NCI-H345 treated with DMSO at 0.1 percent for 48 hours (cell line): ENCODE data around the gene MYO19.

Experiments
- DNase-seq: peaks from one replicate; lab custom pipeline; 2025; ENCODE audit not compliant: unreplicated experiment; lab: John Stamatoyannopoulos, UW

MYO19 gene, protein sequence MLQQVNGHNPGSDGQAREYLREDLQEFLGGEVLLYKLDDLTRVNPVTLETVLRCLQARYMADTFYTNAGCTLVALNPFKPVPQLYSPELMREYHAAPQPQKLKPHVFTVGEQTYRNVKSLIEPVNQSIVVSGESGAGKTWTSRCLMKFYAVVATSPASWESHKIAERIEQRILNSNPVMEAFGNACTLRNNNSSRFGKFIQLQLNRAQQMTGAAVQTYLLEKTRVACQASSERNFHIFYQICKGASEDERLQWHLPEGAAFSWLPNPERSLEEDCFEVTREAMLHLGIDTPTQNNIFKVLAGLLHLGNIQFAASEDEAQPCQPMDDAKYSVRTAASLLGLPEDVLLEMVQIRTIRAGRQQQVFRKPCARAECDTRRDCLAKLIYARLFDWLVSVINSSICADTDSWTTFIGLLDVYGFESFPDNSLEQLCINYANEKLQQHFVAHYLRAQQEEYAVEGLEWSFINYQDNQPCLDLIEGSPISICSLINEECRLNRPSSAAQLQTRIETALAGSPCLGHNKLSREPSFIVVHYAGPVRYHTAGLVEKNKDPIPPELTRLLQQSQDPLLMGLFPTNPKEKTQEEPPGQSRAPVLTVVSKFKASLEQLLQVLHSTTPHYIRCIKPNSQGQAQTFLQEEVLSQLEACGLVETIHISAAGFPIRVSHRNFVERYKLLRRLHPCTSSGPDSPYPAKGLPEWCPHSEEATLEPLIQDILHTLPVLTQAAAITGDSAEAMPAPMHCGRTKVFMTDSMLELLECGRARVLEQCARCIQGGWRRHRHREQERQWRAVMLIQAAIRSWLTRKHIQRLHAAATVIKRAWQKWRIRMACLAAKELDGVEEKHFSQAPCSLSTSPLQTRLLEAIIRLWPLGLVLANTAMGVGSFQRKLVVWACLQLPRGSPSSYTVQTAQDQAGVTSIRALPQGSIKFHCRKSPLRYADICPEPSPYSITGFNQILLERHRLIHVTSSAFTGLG

DNA sequence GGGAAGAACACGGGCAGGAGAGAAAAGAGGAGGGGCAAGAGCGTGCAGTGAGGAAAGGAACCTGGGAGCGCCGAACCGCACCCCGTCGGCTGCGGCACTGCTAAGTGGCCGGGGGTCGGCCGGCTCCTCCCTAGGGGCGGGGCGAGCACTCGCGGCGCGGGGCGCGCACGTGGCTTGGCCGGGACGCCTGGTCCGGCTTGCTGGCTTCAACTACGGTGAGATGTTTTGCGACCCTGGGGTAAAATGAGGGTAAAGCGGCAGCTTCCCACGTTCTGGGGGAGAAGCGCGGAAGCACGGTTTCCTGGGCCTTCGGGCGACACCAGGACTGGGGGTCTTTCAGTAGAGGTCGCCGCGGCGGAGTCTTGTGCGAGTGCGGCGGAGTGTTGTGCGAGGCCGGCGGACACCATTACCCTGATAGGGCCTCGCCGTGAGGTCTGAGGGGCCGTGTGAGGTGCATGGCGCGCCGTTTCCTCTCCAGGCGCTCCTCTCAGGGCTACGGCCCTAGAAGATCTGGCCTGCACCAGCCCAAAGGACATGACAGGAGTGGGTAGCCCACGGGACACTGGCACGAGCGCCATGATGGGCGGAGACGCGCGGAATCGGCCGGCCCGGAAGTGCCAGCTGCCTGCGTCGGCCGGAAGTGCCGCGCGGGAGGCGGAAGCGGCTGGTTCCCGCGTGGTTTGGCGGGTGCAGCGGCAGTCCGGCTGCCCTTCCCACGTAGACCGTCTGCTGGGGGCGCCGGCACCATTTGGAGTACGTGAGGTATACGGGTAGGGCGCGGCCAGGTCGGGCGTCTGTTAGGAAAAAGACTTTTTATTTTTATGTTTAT, at the start of gene MYO19, which contains the start of gene PIGW:
TSS of gene MYO19 (minus strand) at position 29 of the 829 bp plus-strand sequence. CDS start 2,330 bp downstream, outside the sequence.
TSS of gene PIGW (plus strand) at position 148 of the 829 bp plus-strand sequence. CDS start 2,115 bp downstream, outside the sequence.
- DNase-seq: peak; percentile 80

DNA sequence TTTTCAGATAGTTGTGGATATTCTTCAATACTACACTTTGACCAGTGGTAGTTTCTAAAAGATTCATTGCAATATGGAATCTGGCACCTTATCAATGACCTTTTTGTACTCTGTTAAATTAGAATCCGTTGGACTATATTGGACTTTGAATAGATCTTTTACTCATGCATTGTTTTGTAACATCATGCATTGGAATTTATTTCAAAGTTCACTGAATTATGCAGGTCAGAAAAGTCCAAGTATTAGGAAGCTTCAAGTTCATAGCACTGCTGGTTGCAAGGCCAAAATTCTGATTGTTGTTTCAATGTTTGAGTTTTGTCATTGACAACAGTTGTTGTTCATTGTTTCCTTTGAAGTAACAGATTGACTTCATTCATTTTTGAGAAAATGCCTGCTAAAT, 49.1 kb upstream of the MYO19 start:
- DNase-seq: no peak

DNA sequence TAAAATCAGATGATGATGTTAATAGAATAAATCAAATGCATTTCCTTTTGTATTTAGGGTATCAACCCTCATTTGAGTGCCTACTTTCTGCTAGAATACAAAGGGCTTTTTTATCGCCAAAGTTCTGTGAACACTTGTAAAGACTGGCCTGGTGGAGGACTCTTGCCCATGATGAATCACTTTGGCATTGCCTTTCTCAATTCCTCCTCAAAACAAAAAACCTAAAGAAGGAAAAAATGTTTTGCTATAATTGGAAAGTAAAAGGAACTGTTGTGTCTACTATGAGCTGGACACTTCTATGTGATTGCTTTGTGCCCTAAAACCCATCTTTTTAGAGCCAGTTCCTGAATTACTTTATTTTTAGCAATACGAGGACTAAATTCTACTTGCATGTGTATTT, 44.0 kb upstream of the MYO19 start:
- DNase-seq: no peak

DNA sequence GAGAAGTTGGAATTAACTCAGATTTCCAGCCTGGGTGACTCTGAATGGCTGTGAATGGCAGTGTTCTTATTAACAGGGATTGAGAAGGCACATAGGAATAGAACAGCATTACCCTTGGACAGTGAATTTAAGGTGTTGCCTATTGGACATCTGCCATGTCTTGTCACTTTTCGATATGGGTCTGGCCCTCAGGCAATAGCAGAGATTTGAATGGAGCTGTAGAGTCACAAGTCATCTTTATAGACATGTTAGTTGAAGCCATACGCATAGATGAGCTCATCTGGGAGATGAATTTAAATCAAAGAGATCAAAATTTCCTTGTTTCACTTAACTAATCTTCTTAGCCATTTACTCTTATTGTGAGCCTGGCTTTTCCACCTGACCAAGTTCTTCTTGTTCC, 42.1 kb upstream of the MYO19 start:
- DNase-seq: no peak

DNA sequence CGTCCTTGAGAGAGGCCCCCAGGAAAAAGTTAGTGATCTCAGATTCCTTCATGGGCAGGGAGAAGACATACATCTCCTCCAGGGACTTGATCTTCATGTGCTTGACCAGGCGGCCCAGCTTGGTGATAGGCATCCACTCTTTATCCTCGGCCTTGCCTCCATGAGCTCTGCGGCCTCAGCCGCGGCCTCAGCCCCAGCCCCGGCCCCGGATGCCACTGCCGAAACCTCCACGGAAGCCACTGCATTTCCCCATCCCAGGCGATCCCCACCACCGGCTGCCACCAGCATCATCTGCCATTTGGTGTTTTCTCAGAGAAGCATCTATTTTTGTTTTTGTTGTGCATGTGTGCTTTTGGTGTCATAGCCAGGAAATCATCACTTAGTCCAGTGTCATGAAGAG, 40.4 kb upstream of the MYO19 start:
- no peak for DNase-seq

DNA sequence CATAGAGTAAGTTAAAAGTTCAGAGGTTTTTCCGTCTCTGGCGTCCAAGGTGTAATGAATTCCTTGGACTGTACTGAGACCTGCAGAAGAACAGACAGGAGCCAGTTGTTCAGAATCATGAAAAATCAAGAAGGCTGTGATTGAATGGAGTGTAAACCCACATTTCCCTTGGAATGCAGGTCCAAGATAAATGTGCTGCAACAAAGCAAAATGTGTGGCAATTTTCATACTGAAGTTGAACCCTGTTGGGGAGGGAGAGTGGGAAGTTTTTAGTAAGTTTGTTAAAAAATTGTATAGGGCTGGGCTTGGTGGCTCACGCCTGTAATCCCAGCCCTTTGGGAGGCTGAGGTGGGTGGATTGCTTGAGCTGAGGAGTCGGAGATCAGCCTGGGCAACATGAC, 31.4 kb upstream of the MYO19 start:
- DNase-seq: no peak

DNA sequence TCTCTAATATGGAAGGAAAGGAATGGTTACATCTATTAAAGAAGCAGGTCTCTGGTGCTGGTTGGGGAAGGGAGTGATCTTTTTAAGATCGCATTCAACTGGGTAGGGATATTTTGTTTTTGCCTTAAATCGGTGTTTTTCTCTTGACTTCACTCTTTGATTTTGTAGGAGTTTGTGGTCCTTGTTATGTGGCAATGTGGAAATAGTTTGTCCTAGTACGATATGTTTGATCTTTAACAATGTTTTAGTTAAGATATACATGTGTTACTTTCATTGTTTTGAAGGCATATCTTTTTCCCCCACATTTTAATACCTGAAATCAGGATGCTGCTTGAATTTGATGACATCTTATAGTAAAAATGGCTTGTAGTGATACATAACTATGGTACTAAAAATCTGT, 18.8 kb upstream of the MYO19 start:
- DNase-seq: no peak

DNA sequence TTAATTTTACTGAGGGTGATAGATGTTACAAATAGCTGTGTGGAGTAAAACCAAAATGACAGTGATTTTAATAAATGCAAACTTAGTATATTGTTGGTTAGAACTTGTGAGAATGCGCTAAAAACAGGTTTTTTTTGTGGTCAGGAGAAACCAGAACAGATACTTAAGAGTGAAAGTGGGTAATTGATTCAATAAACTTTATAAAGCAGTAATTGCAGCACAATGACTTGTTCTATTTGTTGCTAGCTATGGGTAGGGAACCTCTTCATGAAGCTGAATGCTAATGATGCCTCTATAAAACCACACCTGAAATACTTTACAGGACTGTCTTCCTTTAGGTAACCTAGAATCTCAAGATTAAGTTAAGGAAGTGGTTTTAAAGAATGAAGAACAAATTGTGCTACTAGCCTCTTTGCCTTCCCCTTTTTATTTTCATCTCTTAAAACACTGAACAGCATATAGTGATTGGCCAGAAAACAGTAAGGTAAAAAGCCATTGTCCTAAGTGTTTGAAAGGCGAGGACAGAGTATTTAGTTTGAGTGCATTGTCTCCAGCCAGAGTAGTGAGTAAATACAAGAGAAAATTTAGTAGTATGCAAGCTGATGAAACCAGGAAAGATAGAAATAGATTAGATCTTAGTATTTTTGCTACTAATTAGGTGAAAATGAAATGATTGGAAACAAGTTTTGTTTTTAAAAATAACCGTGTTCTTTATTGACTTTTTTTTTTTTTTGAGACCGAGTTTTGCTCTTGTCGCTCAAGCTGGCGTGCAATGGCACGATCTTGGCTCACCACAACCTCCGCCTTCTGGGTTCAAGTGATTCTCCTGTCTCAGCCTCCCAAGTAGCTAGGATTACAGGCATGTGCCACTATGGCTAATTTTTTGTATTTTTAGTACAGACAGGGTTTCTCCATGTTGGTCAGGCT, 16.1 kb upstream of the MYO19 start:
- no peak for DNase-seq

DNA sequence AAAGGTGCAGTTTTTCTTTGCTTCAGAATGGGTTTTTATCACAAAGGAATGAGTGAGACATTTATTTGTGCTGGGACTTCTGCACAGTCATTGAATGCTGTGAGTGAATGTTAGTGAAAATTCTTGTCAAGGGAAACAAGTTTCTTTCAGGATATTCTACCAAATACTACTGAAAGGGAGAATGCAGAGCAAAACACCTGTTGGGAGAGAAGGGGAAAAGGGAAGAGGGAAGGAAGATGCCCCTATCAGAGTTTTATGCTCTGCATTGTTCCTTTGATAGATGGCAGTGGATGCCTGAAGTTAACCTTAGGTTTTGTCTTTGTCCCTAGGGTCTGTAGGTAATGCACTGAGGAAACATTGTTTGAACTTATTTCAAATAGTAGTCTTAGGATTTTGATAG, 13.1 kb upstream of the MYO19 start:
- DNase-seq: no peak

DNA sequence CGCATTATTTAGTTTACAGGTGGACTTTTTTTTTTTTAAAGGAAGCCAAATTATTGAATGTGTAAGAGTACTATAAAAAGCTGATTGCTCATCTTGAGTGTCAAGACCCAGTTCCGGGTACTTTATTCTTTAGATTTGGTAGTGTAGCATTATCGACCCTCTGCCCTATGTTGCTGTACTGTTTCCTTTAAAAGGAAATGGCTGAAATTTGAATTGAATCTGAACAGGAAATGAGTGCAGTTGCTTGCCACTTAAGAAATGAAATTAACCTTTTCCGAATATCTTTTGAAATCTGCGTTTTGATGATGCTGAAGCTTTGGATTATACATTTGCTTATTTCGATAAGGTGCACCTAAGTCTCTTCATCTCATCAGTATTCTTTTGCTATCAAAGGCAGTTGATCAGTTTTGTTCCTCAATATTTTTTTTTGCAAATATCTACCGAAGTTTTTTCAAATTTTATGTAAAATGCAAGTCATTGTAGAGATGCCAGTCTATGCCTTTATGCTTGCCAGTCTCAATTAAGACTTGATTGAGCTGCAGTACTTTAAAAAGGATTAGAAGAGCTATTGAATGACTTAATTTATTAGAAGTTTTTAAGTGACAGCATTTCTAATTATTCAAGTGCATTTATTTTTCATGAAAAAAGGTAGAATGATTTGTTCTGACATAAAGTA, 11.9 kb upstream of the MYO19 start:
- DNase-seq: no peak

DNA sequence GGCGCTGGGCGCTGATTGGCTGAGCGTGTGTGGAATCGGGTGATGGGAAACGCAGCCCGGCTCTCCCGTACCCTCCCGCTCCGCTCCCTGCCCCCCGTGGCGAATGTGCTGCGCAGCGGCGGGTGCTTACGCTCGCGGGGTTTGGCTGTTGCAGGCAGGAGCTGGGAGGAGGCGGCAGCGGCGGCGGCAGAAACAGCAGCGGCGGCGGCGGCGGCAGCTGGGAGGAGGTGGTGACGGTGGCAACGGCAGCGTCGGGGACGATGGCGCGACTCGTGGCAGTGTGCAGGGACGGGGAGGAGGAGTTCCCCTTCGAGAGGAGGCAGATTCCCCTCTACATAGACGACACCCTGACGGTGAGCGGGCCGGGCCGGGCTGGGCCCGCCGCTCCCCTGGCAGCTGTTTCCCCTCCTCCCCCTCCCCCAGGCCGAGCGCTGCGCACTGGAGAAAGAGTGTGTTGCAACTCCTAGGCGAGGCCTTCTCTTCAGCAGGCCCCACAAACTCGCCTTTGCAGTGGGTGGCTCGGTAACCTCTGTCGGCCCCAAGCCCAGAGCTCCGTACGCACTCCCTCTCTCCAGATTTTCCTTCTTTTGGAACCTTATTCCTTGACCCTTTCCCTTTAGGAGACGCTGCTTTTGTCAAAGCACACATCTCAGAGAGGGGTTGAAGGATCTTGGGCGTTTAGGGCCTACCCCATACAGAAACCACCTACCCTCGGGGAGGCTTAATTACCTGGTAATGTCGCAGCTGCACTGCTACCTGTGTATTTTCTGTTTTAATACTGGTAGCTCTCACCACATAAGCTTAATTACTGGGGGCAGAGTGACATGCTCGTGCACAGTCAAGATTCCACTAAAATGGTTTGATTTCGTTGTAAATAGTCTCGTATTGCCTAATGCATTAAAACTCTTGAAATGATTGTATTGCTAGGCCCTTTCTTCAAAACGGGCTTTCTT, 11.1 kb upstream of the MYO19 start:
- peak; percentile 92 for DNase-seq

DNA sequence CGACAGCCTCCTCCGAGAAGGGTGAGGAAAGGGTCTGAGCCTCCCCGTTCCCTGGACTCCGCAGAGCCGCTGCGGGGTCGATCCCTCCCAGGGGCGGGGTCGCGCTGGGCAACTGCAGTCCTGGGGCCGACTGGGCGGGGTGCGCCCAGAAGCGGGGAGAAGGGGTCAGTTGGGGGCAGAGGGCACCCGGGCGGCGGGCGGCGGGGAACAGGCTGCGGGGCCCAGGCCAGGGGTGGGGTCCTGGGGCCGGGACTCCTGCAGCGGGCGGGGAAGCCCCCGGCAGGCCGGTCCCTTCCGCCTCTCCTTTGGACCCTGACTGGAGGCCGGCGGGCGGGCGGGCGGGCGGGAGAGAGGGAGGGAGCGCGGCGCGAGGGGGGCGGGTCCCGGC, 10.4 kb upstream of the MYO19 start:
- DNase-seq: no peak

DNA sequence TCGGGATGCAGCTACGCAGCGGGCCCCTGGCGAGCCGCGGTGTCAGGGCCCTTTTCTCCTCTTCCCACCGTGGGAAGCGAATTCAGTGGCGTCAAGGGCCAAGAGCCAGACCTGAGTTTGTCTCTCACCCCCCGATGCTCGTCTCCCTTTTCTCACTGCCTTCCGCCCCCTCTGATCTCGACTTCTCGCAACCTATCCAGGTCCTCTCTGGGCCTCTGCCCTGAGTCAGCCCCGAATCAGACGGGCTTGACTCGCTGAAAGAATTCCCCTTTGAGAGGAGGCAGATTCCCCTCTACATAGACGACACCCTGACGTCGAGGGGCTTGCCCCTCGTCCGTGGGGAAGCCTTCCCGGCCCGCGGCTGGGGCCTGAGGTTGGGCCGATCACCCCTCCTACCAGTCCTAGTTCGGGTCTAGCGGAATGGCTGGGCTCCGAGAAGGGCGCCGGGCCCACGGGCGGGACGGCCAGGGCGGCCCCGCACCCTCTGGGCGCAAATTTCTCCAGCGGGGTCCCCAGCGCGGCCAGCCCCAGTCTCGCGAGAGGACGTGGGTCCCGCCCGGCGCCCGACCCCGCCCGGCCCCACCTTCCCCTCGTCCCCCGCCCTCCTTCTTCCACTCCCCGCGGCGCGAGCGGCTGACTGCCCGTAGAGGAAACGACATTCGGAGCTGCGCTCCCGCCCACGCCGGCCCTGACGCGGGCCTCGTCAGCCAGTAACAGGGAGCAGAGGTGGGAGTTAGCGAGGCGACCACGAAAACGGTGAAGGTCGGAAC, 9.8 kb upstream of the MYO19 start, which contains the start of gene GGNBP2:
TSS of gene GGNBP2 (plus strand) at position 613 of the 770 bp plus-strand sequence. CDS start 806 bp downstream, outside the sequence.
- peak; percentile 82 for DNase-seq

DNA sequence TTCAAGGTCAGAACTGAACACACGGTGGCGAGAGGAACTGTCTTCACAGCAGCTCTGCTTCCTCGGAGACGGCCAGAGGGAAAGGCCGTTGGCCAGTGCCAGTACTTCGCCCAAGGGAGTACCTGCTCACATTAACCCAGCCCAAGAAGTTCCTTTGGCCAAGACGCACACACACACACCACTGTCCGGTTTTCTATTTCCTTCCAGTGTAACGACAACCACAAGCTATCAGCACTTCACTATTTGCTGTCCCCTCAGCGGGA, 9.3 kb upstream of the MYO19 start:
- no peak for DNase-seq

DNA sequence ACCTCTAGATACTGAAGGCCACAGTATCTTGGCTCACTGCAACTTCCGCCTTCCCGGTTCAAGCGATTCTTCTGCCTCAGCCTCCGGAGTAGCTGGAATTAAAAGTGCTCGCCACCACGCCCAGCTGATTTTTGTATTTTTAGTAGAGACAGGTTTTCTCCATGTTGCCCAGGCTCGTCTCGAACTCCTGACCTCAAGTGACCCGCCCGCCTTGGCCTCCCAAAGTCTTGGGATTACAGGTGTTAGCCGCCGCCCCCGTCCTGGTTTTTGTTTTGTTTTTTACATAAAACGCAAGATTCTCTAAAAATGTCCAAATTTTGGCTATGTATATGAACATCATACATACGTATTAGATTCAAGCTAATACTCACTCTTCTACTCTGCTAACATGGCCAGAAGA, 8.1 kb upstream of the MYO19 start:
- no peak for DNase-seq

DNA sequence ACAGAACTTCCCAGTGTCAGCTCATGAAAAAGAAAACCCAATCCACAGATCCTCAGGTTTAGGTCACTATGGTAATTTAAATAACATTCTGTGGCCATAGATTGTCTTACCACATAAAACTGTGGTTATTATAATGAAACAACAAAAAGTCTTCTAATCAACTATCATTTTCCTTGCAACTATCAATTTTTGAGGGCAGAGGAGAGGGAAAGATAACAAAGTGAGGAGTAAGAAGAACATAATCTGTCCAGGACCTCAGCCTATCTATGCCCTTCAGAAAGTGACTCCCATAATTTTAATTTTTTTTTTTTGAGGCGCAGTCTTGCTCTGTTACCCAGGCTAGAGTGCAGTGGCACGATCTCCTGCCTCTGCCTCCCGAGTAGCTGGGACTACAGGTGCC, 6.0 kb upstream of the MYO19 start:
- DNase-seq: no peak

DNA sequence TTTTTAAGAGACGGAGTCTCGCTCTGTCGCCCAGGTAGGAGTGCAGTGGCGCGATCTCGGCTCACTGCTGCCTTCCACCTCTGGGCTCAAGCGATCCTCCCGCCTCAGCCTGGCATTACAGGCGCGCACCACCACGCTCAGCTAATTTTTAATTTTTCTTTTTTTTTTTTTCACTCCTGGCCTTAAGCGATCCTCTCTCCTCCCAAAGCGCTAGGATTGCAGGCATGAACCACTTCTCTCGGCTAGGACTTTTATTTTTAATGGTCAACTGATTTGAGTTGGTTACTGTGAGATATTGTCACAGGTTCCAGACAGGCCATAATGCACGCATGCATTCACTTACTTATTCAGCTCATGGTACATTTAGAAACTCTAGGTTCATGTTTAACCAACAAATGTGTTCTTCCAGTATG, 1.0 kb upstream of the MYO19 start:
- DNase-seq: no peak
